ENCODE data around the gene SUDS3. TPM values are rescaled to one million over a fixed set of nuclear protein-coding genes. Genes with fewer than 3 reads are reported as not detected.

The SUDS3 gene
- total and polyA plus RNA-seq, 4 experiments from 2014 or later: 14.4 to 35.0 (median 28.7) TPM

GRCh38 chr12:118361889-118362288 is 14.5 kb upstream of the SUDS3 start:
- POLR2A ChIA-PET (ENCODE audit: partially characterized antibody): no interaction called here
- no peak overlapping the region for H3K27ac ChIP-seq (ENCODE audit: low read depth, low read length)
- H3K9me3 ChIP-seq (ENCODE audit: control insufficient read depth in 1 of 2, low read length in 2 of 2): no peaks in the 10 kb centered on the region
- H3K4me1 ChIP-seq (ENCODE audit: insufficient read depth, low read length): peaks cover 25% of the 10 kb centered on the region
- H3K27me3 ChIP-seq (ENCODE audit: insufficient read depth, low read length): no peaks in the 10 kb centered on the region
- Mint-ChIP-seq H3K9me3 (peaks cover 0 to 1% (median 0%) of the 10 kb centered on the region in 8 donors), H3K4me1 (peaks cover 21 to 42% (median 32%) of the 10 kb centered on the region in 4 donors), H3K4me3 (no peak overlapping the region), H3K27me3 (no peaks in the 10 kb centered on the region), H3K27ac (no peak overlapping the region), H3K36me3 (peaks cover 0 to 4% of the 10 kb centered on the region in 2 donors)
- no peak for DNase-seq
- intact Hi-C loops (cut with micrococcal nuclease): no loop called here
- no peak overlapping the region for H3K4me3 ChIP-seq (ENCODE audit: low read length in 2 of 2)
- no peaks in the 10 kb centered on the region for H3K36me3 ChIP-seq (ENCODE audit: insufficient read depth, low read length)
- CTCF ChIA-PET (ENCODE audit: partially characterized antibody): interaction anchor here (0.6 to 1.6 kb wide), 2 partner anchors 14 to 16 kb away, joined by 3 to 5 read pairs; partner anchors contain the start of gene SUDS3

GRCh38 chr12:118368821-118369220 is 7.5 kb upstream of the SUDS3 start:
- POLR2A ChIA-PET (ENCODE audit: partially characterized antibody): no interaction called here
- CTCF ChIA-PET (ENCODE audit: partially characterized antibody): interaction anchor here (0.7 to 1.8 kb wide), 4 partner anchors 9 to 203 kb away, joined by 3 to 8 read pairs (median 3); no protein-coding TSS in a partner anchor
- DNase-seq: no peak
- Histone ChIP-seq H3K27ac (ENCODE audit: low read depth, low read length) (no peak overlapping the region), H3K27me3 (ENCODE audit: insufficient read depth, low read length) (no peaks in the 10 kb centered on the region), H3K4me1 (ENCODE audit: insufficient read depth, low read length) (peaks cover 22% of the 10 kb centered on the region), H3K4me3 (ENCODE audit: low read length in 2 of 2) (no peak overlapping the region), H3K9me3 (ENCODE audit: control insufficient read depth in 1 of 2, low read length in 2 of 2) (no peaks in the 10 kb centered on the region), H3K36me3 (ENCODE audit: insufficient read depth, low read length) (no peaks in the 10 kb centered on the region)
- H3K27me3 Mint-ChIP-seq: no peaks in the 10 kb centered on the region
- peaks cover 14 to 52% (median 31%) of the 10 kb centered on the region in 4 donors for H3K4me1 Mint-ChIP-seq
- peaks cover 0 to 4% of the 10 kb centered on the region in 2 donors for H3K36me3 Mint-ChIP-seq
- intact Hi-C loops (cut with micrococcal nuclease): no loop called here
- peaks cover 0 to 1% (median 0%) of the 10 kb centered on the region in 8 donors for H3K9me3 Mint-ChIP-seq
- no peak overlapping the region for H3K4me3 Mint-ChIP-seq
- no peak overlapping the region for H3K27ac Mint-ChIP-seq

GRCh38 chr12:118370601-118371000 is 5.8 kb upstream of the SUDS3 start:
- H3K27ac Mint-ChIP-seq: no peak overlapping the region
- H3K4me3 ChIP-seq (ENCODE audit: low read length in 2 of 2): no peak overlapping the region
- peak overlapping the region; percentile 79 to 93 (median 91) for H3K4me3 Mint-ChIP-seq
- H3K36me3 Mint-ChIP-seq: peaks cover 0 to 4% of the 10 kb centered on the region in 2 donors
- H3K27me3 Mint-ChIP-seq: no peaks in the 10 kb centered on the region
- no peaks in the 10 kb centered on the region for H3K9me3 Mint-ChIP-seq
- CTCF ChIA-PET (ENCODE audit: partially characterized antibody): interaction anchor here (1.1 kb wide), 1 partner anchor 13 kb away, joined by 5 read pairs; no protein-coding TSS in a partner anchor
- no peaks in the 10 kb centered on the region for H3K9me3 ChIP-seq (ENCODE audit: control insufficient read depth in 1 of 2, low read length in 2 of 2)
- intact Hi-C loops (cut with micrococcal nuclease): loop anchor here (10.0 kb wide), 2 partner anchors 1174 to 1636 kb away; partner anchors contain the start of genes RNFT2 and SPRING1
- no peaks in the 10 kb centered on the region for H3K27me3 ChIP-seq (ENCODE audit: insufficient read depth, low read length)
- H3K36me3 ChIP-seq (ENCODE audit: insufficient read depth, low read length): no peaks in the 10 kb centered on the region
- DNase-seq: no peak
- peaks cover 32% of the 10 kb centered on the region for H3K4me1 ChIP-seq (ENCODE audit: insufficient read depth, low read length)
- POLR2A ChIA-PET (ENCODE audit: partially characterized antibody): interaction anchor here (0.7 to 1.5 kb wide), 4 partner anchors 11 to 234 kb away, joined by 3 to 7 read pairs (median 5); partner anchors contain the start of gene PEBP1
- H3K27ac ChIP-seq (ENCODE audit: low read depth, low read length): no peak overlapping the region
- peaks cover 17 to 49% (median 33%) of the 10 kb centered on the region in 4 donors for H3K4me1 Mint-ChIP-seq

GRCh38 chr12:118371321-118372282 is 4.8 kb upstream of the SUDS3 start:
- Mint-ChIP-seq H3K4me1 (peaks cover 20 to 57% (median 37%) of the 10 kb centered on the region in 4 donors), H3K27me3 (no peaks in the 10 kb centered on the region), H3K4me3 (peak overlapping the region; percentile 89 to 93 (median 92)), H3K9me3 (peaks cover 0 to 2% (median 0%) of the 10 kb centered on the region in 8 donors), H3K27ac (peak overlapping the region; percentile 11 to 100 (median 90)), H3K36me3 (peaks cover 0 to 7% of the 10 kb centered on the region in 2 donors)
- H3K4me3 ChIP-seq (ENCODE audit: low read length in 2 of 2): peak overlapping the region; percentile 81 to 87
- POLR2A ChIA-PET (ENCODE audit: partially characterized antibody): interaction anchor here (1.3 to 1.5 kb wide), 3 partner anchors 12 to 235 kb away, joined by 4 to 7 read pairs (median 6); partner anchors contain the start of gene PEBP1
- H3K27ac ChIP-seq (ENCODE audit: low read depth, low read length): peak overlapping the region; percentile 68
- H3K9me3 ChIP-seq (ENCODE audit: control insufficient read depth in 1 of 2, low read length in 2 of 2): no peaks in the 10 kb centered on the region
- intact Hi-C loops (cut with micrococcal nuclease): loop anchor here (10.0 kb wide), 2 partner anchors 1173 to 1637 kb away; partner anchors contain the start of genes RNFT2 and SPRING1
- H3K27me3 ChIP-seq (ENCODE audit: insufficient read depth, low read length): no peaks in the 10 kb centered on the region
- peak in 1 of 5 donors; percentile 49 for DNase-seq
- CTCF ChIA-PET (ENCODE audit: partially characterized antibody): interaction anchor here (1.1 kb wide), 1 partner anchor 14 kb away, joined by 5 read pairs; no protein-coding TSS in a partner anchor
- no peaks in the 10 kb centered on the region for H3K36me3 ChIP-seq (ENCODE audit: insufficient read depth, low read length)
- H3K4me1 ChIP-seq (ENCODE audit: insufficient read depth, low read length): peaks cover 37% of the 10 kb centered on the region

GRCh38 chr12:118372541-118373495 is 3.5 kb upstream of the SUDS3 start, which contains the start of gene TAOK3:
Gene TAOK3, minus strand, starts transcription at chr12:118372907. Its CDS starts 117,340 bp downstream, at chr12:118255567.
- H3K9me3 ChIP-seq (ENCODE audit: control insufficient read depth in 1 of 2, low read length in 2 of 2): no peaks in the 10 kb centered on the region
- intact Hi-C loops (cut with micrococcal nuclease): loop anchor here (1.0 to 10.0 kb wide), 4 partner anchors 14 to 1638 kb away; partner anchors contain the start of genes RNFT2, SPRING1 and WSB2
- peak within 1 kb of the TSS; percentile 81 to 87 for H3K4me3 ChIP-seq (ENCODE audit: low read length in 2 of 2)
- peaks cover 25 to 68% (median 45%) of the 10 kb centered on the region in 4 donors for H3K4me1 Mint-ChIP-seq
- H3K36me3 Mint-ChIP-seq: peaks cover 0 to 14% of the 10 kb centered on the region in 2 donors
- H3K27me3 ChIP-seq (ENCODE audit: insufficient read depth, low read length): no peaks in the 10 kb centered on the region
- no peaks in the 10 kb centered on the region for H3K36me3 ChIP-seq (ENCODE audit: insufficient read depth, low read length)
- POLR2A ChIA-PET (ENCODE audit: partially characterized antibody): interaction anchor here (0.6 to 2.2 kb wide), 6 partner anchors 8 to 326 kb away, joined by 3 to 55 read pairs (median 4); partner anchors contain the start of gene PEBP1
- peak; percentile 96 to 98 (median 97) for DNase-seq
- H3K9me3 Mint-ChIP-seq: peaks cover 0 to 4% (median 0%) of the 10 kb centered on the region in 8 donors
- peak within 1 kb of the TSS; percentile 89 to 93 (median 92) for H3K4me3 Mint-ChIP-seq
- H3K27ac ChIP-seq (ENCODE audit: low read depth, low read length): peak within 1 kb of the TSS; percentile 68
- H3K27ac Mint-ChIP-seq: peak within 1 kb of the TSS; percentile 93 to 100 (median 96)
- peaks cover 46% of the 10 kb centered on the region for H3K4me1 ChIP-seq (ENCODE audit: insufficient read depth, low read length)
- CTCF ChIA-PET (ENCODE audit: partially characterized antibody): interaction anchor here (0.9 to 2.1 kb wide), 5 partner anchors 14 to 252 kb away, joined by 3 to 18 read pairs (median 4); no protein-coding TSS in a partner anchor
- H3K27me3 Mint-ChIP-seq: no peaks in the 10 kb centered on the region

- no peak for DNase-seq
- H3K4me3 ChIP-seq (ENCODE audit: low read length in 2 of 2): peak overlapping the region; percentile 62 to 87
- peaks cover 50% of the 10 kb centered on the region for H3K4me1 ChIP-seq (ENCODE audit: insufficient read depth, low read length)
- Mint-ChIP-seq H3K36me3 (peaks cover 0 to 16% of the 10 kb centered on the region in 2 donors), H3K9me3 (peaks cover 0 to 4% (median 0%) of the 10 kb centered on the region in 8 donors), H3K27ac (peak overlapping the region; percentile 93 to 100 (median 96)), H3K4me1 (peaks cover 29 to 72% (median 47%) of the 10 kb centered on the region in 4 donors), H3K4me3 (peak overlapping the region; percentile 89 to 93 (median 92)), H3K27me3 (no peaks in the 10 kb centered on the region)
- H3K36me3 ChIP-seq (ENCODE audit: insufficient read depth, low read length): no peaks in the 10 kb centered on the region
- H3K27me3 ChIP-seq (ENCODE audit: insufficient read depth, low read length): no peaks in the 10 kb centered on the region
- H3K9me3 ChIP-seq (ENCODE audit: control insufficient read depth in 1 of 2, low read length in 2 of 2): no peaks in the 10 kb centered on the region
- intact Hi-C loops (cut with micrococcal nuclease): loop anchor here (1.0 to 10.0 kb wide), 4 partner anchors 14 to 1639 kb away; partner anchors contain the start of genes RNFT2, SPRING1 and WSB2
- ChIA-PET CTCF (ENCODE audit: partially characterized antibody) (interaction anchor here (0.9 to 2.1 kb wide), 6 partner anchors 15 to 252 kb away, joined by 3 to 18 read pairs (median 4); partner anchors contain the start of gene PEBP1), POLR2A (ENCODE audit: partially characterized antibody) (interaction anchor here (0.9 to 2.2 kb wide), 5 partner anchors 9 to 313 kb away, joined by 3 to 55 read pairs (median 3); partner anchors contain the start of genes PEBP1 and WSB2)
- H3K27ac ChIP-seq (ENCODE audit: low read depth, low read length): peak overlapping the region; percentile 64
These were observed 2.7 kb upstream of the SUDS3 start for GRCh38 chr12:118373616-118374015.

Measured in CD4-positive, alpha-beta memory T cell (primary cell).